ENCODE data around the gene SELENON. TPM values are rescaled to one million over a fixed set of nuclear protein-coding genes. Genes with fewer than 3 reads are reported as not detected.
A peak's percentile ranks its signal among the peaks of the same experiment; 100 is the strongest.

Gene SELENON
- total and polyA plus RNA-seq, 2 of the 4 experiments (the other 2 are of a cell fraction), result 9.1 to 114 TPM

GRCh38 chr1:25784575-25785051 lies 15.4 kb upstream of the SELENON start:
- WGBS, 2 experiments (ENCODE audit: extremely low coverage in 2 of 2, insufficient read length in 1 of 2), result no CpG with 5 or more reads among the region's 9 CpGs
- intact Hi-C loops (cut with micrococcal nuclease), result no loop called here
- Histone ChIP-seq H4K5ac (ENCODE audit: low read depth, low read length) (no peak overlapping the region), H2BK20ac (ENCODE audit: low read depth, low read length) (no peak overlapping the region), H3K4me3 (ENCODE audit: insufficient read depth, low read depth, low read length) (no peak overlapping the region), H3K36me3 (ENCODE audit: control insufficient read depth, insufficient read depth, low read length) (peaks cover 19% of the 10 kb centered on the region; the same call in 1 of the 2 replicates), H2BK120ac (ENCODE audit: low read depth, low read length) (0 out of 2 replicates have a peak overlapping the region, but pooled peaks have one; percentile 14), H4K20me1 (ENCODE audit: insufficient read depth, low read length) (no peaks in the 10 kb centered on the region; the same call in 1 of the 2 replicates), H4K8ac (ENCODE audit: low read depth in 2 of 2, low read length in 2 of 2) (no peak overlapping the region), H3K23ac (ENCODE audit: low read depth, low read length) (no peak overlapping the region), H2BK5ac (ENCODE audit: low read depth, low read length, poor library complexity, severe bottlenecking) (no peak overlapping the region), H3K79me1 (ENCODE audit: low read depth in 1 of 2, low read length in 2 of 2) (no peaks in the 10 kb centered on the region), H3K4ac (ENCODE audit: low read depth, low read length) (peak overlapping the region; percentile 15; the same call in 1 of the 2 replicates), H3K18ac (ENCODE audit: low read depth, low read length) (no peak overlapping the region), H3K4me1 (ENCODE audit: control insufficient read depth, insufficient read depth, low read length) (peaks cover 17% of the 10 kb centered on the region), H3K9me3 (ENCODE audit: control insufficient read depth, insufficient read depth, low read length) (no peaks in the 10 kb centered on the region), H2AFZ (replicated peaks; ENCODE audit: low read length, poor library complexity) (peak overlapping the region; percentile 46), H3K4me2 (ENCODE audit: low read depth, low read length) (no peak overlapping the region), H3K27ac (ENCODE audit: insufficient read depth, low read length) (no peak overlapping the region), H2AK9ac (replicated peaks; ENCODE audit: low read depth, low read length, poor library complexity) (peak overlapping the region; percentile 7), H3K27me3 (ENCODE audit: control insufficient read depth, insufficient read depth, low read length) (no peaks in the 10 kb centered on the region), H2BK15ac (ENCODE audit: low read depth, low read length) (no peak overlapping the region), H3K56ac (ENCODE audit: extremely low read depth, insufficient read depth, low read length) (no peak overlapping the region), H3K9ac (ENCODE audit: low read depth, low read length) (no peak overlapping the region), H3K9me1 (ENCODE audit: insufficient read depth, low read length) (peaks cover 10% of the 10 kb centered on the region), H2AK5ac (ENCODE audit: low read depth, low read length) (peak overlapping the region; percentile 3; the same call in 1 of the 2 replicates), H3K14ac (replicated peaks; ENCODE audit: low read depth, low read length) (no peak overlapping the region), H4K91ac (ENCODE audit: insufficient read depth, low read depth, low read length) (no peak overlapping the region)
- BruUV-seq (replicated peaks), result TSS peak; percentile 49
- ChIA-PET CTCF (no interaction called here), POLR2A (ENCODE audit: unreplicated experiment) (no interaction called here)
- peak; percentile 60 for DNase-seq
- no peak for TF ChIP-seq RAD21 (IDR thresholded peaks at IDR 0.05; ENCODE audit: low read length)
- TF ChIP-seq BHLHE40 (IDR thresholded peaks at IDR 0.05; ENCODE audit: low read depth, low read length), result no peak
- TF ChIP-seq MAFK (IDR thresholded peaks at IDR 0.05; ENCODE audit: low read depth, low read length), result no peak
- TF ChIP-seq, protein P1, sequence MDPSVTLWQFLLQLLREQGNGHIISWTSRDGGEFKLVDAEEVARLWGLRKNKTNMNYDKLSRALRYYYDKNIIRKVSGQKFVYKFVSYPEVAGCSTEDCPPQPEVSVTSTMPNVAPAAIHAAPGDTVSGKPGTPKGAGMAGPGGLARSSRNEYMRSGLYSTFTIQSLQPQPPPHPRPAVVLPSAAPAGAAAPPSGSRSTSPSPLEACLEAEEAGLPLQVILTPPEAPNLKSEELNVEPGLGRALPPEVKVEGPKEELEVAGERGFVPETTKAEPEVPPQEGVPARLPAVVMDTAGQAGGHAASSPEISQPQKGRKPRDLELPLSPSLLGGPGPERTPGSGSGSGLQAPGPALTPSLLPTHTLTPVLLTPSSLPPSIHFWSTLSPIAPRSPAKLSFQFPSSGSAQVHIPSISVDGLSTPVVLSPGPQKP (IDR thresholded peaks at IDR 0.05; ENCODE audit: borderline replicate concordance, low read depth, low read length), result no peak
- ATAC-seq (ENCODE audit: low read depth), result peak; percentile 30
- dilution Hi-C loops (cut with HindIII; ENCODE audit: low sequenced_read_pairs, unreplicated experiment), result no loop called here
- in situ Hi-C loops (cut with MboI; ENCODE audit: low sequenced_read_pairs), result no loop called here
